Fibroblast of pulmonary artery (primary cell): ENCODE measurements around the gene SUPT3H.

Experiments used
- DNase-seq: peaks from one replicate; pipeline ENCODE4 v3.0.0-alpha.2; 2010; ENCODE audit warnings: low read depth
- H3K4me3 ChIP-seq: replicated peaks from 2 replicates; pipeline ENCODE4 v1.5.1; 2011; ENCODE audit warnings: low read depth, mild to moderate bottlenecking, control low read depth, low read length, moderate library complexity
- CTCF ChIP-seq: IDR thresholded peaks from 2 replicates; pipeline ENCODE4 v1.5.1; 2011; ENCODE audit warnings: mild to moderate bottlenecking, control low read depth, low read length, inconsistent platforms; ENCODE audit errors: missing control alignments

SUPT3H gene

DNA sequence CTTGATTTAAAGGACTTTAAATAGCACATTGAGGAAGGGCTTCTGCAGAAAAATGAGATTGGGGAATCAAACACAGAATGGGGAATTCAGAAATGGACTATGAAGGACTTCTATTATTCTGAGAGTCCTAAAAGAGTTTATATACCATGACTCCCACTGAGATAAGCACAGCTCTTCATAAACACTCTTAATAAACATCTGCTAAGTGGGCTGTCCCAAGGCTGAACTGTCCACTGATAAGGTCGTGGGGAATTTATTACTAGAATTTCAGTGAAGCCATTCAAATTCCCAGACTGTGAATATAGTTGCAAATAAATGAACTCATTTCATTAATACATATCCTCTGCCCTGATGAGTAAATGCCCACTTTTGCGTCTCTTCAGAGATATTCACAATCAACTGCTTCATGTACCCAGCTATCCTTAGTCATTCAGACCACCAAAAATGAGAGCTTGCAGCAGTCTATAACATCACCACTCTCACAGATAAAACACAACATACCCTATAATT is 517.8 kb downstream of the SUPT3H start:
- H3K4me3 ChIP-seq, result no peak overlapping the region
- DNase-seq, result no peak
- TF ChIP-seq CTCF, result no peak

DNA sequence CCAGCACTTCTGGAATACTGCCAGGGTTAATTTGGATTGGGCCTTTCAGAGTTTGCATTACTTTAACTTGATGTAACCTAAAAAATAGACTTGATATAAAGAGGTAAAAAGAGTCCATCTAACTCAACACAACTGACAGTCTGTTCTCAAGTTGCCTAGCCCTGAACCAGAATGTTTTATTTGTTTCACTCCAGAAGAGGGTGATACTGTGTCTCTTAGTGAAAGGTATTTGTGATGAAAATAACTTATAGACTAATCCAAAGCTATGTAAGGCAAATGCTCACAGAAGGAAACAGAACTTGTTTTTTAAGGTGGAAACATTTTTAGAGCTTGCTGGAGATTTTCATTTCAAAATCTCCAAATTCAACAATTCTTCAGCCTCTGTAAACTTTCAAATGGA is 518.7 kb downstream of the SUPT3H start:
- peak; percentile 44 for DNase-seq
- TF ChIP-seq CTCF, result no peak

DNA sequence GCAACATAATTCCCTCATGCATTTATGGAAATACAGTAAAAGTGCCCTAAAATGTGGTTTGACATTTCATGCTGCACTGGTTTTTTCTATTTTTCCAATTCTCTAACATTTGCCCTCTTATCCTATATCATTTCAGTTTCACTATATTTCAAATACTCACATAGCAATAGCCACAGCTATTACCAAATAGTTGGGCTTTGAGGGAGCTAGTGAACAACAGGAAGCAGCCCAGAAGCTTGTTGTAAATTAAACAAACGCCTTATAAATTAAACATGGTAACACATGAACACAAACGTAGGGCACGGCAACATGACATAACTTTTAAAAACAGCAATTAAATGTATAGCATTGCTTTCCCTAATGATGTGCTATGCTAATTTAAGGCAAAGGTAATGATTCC is 521.3 kb downstream of the SUPT3H start:
- DNase-seq, result no peak
- no peak overlapping the region for H3K4me3 ChIP-seq
- TF ChIP-seq CTCF, result no peak

More for the DNA sequence above, 518.7 kb downstream of the SUPT3H start:
- H3K4me3 ChIP-seq, result no peak overlapping the region

DNA sequence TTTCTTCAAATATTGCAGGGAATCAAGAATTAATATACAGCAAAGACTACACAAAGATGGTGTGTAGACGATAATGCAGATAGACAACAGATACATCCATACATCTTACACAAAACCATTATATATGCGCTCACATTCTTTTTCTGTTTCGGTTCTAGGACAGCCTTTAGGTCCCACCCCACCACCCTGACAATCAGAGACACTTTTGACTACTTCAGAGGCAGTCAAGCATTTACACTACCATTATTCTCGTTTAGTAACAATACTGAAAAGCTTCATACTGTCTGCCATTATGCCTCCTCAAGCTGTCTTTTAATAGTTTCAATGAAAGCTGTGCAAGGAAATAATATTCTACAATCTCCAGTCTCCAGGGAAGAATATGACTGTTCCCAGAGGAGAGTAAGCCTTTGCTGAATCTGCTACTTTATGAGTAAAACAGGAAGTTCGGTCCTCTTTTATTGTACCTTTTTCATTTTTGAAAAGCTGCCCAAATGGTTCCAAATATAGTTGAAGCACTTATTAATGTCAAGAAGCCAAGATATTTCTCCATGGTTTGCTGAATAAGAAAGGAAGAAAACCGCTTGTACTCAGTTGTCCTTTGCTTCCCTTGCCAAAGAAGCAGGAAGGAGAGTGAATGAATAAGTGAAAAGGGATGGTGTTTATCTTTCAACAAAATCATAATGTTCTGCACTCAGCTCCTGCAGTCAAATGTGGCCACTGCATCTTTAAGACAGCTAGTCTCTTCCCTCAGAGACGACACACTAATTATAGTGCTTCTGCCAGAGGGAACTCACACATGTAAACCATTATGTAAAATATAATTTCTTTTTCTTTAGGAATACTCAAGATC is 521.9 kb downstream of the SUPT3H start:
- H3K4me3 ChIP-seq, result no peak overlapping the region
- DNase-seq, result peak; percentile 85
- TF ChIP-seq CTCF, result no peak

DNA sequence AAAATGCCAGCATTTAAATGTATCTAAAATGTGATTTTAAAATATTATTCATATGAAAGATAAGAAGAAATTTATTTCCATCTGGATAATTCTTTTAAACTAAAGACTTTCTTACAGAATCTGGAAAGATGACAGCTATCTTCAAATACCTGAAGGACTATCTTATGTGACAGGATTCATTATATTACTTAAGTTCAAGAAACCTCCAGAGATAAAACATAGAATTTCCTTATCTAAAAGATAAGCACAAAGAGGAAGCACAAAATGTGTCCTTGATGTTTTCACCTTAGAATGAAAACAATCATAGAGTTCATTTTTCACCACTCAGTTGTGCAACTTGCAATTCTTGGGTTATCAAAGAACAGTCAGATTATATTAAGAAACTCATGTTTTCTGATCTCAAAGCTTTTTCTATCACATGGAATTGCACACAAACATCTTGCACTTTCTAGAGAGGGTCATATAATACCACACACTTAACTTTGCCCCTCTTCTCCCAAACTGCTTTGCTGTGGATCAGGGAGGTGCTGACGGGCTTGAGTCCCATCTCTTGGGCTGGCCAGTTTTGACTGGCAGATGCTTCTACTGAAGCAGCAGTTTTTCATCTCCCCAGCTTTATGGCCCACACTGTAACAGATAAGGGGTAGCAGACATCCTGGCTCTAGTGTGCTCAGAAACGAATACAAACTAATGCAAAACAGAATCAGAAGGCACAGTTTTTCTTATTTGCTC is 522.9 kb downstream of the SUPT3H start:
- TF ChIP-seq CTCF, result no peak
- no peak for DNase-seq
- no peak overlapping the region for H3K4me3 ChIP-seq

DNA sequence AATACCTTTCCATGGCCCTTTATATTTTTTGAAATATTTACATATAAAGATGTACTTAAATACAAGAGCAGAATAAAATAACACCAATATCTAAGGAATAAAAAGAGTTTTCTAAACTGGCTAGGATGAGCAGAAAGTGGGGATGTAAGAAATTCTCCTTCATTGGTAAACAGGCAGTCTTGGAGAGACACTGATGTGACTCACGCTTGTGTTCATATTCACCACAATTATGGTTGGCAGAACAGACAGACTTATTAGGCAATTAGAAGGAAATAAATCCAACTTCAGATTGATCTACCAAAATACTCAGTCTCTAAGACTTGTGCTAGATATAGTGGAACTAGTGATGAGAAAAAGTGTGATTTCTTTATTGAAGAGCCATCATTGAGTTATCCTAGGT is 526.6 kb downstream of the SUPT3H start:
- DNase-seq, result peak; percentile 65
- no peak overlapping the region for H3K4me3 ChIP-seq
- TF ChIP-seq CTCF, result no peak
